Measurements from ENCODE around the gene RHBDD1.

The RHBDD1 gene

DNA sequence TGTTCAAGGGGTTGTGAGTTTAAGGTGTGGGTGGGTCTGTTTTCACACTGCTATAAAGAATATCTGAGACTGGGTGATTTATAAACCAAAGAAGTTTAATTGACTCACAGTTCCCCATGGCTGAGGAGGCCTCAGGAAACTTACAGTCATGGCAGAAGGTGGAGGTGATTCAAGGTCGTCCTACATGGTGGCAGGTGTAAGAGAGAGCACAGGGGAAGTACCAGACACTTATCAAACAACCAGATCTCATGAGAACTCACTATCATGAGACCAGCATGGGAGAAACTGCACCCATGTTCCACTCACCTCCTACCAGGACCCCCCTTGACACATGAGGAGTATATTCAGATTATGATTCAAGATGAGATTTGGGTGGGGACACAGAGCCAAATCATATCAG lies 38.0 kb downstream of the RHBDD1 start:
- Histone ChIP-seq H3K23ac (ENCODE audit: low read length) (no peak overlapping the region), H2AK5ac (ENCODE audit: low read length) (no peak overlapping the region), H3K18ac (ENCODE audit: low read length) (no peak overlapping the region), H3K36me3 (ENCODE audit: control insufficient read depth in 1 of 2, insufficient read depth in 2 of 2, low read length in 2 of 2) (peaks cover 0 to 2% of the 10 kb centered on the region in 2 experiments), H2AFZ (ENCODE audit: insufficient read depth, low read length, poor library complexity) (no peak overlapping the region), H3K4ac (ENCODE audit: low read depth, low read length) (no peak overlapping the region), H4K12ac (ENCODE audit: low read depth, low read length) (no peak overlapping the region), H2BK5ac (ENCODE audit: low read depth, low read length, poor library complexity) (no peak overlapping the region), H3K27me3 (ENCODE audit: insufficient read depth, low read length) (no peaks in the 10 kb centered on the region), H3K9me3 (ENCODE audit: insufficient read depth, low read depth, low read length) (no peaks in the 10 kb centered on the region), H4K91ac (ENCODE audit: low read depth, low read length) (no peak overlapping the region), H2BK12ac (ENCODE audit: low read length) (no peak overlapping the region), H4K8ac (ENCODE audit: low read depth, low read length) (no peak overlapping the region), H3K4me3 (ENCODE audit: low read depth, low read length) (no peak overlapping the region), H3K4me2 (ENCODE audit: low read length) (no peak overlapping the region), H3K27ac (ENCODE audit: low read depth, low read length) (no peak overlapping the region), H3K79me1 (ENCODE audit: low read length) (no peaks in the 10 kb centered on the region), H3K14ac (ENCODE audit: low read length) (no peak overlapping the region), H2BK120ac (ENCODE audit: insufficient read depth, low read length, poor library complexity) (no peak overlapping the region), H3K4me1 (ENCODE audit: control insufficient read depth in 1 of 2, insufficient read depth in 2 of 2, low read length in 2 of 2) (no peaks in the 10 kb centered on the region), H3K79me2 (ENCODE audit: control insufficient read depth, insufficient read depth, low read length, poor library complexity) (no peaks in the 10 kb centered on the region), H3K9ac (ENCODE audit: low read length) (no peak overlapping the region)
- DNase-seq, result no peak
- WGBS (ENCODE audit: extremely low coverage, insufficient coverage, insufficient read length), result no CpG with 5 or more reads among the region's 1 CpG

DNA sequence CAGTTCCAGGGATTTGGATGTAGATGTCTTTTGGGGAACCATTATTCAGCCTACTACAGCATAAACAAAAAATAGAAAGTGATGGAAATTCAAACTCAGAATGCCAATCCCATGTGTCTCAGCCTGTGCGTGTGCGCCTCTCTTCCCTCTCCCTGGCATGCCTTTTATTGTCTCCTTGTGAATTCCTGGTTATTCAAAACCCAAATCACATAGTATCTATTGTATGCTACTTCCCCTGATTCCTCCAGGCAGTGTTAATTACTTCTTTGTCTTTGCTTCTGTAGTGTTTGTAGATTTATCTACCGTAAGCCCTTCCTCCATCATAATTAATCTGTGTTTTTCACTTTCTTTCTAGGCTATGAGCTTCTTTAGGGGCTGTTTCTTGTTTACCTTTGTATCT lies 38.9 kb downstream of the RHBDD1 start:
- Histone ChIP-seq H3K4me2 (ENCODE audit: low read length) (no peak overlapping the region), H3K79me1 (ENCODE audit: low read length) (no peaks in the 10 kb centered on the region), H3K79me2 (ENCODE audit: control insufficient read depth, insufficient read depth, low read length, poor library complexity) (no peaks in the 10 kb centered on the region), H3K18ac (ENCODE audit: low read length) (no peak overlapping the region), H2AK5ac (ENCODE audit: low read length) (no peak overlapping the region), H3K9ac (ENCODE audit: low read length) (no peak overlapping the region), H2BK120ac (ENCODE audit: insufficient read depth, low read length, poor library complexity) (no peak overlapping the region), H3K27ac (ENCODE audit: low read depth, low read length) (no peak overlapping the region), H2AFZ (ENCODE audit: insufficient read depth, low read length, poor library complexity) (no peak overlapping the region), H2BK5ac (ENCODE audit: low read depth, low read length, poor library complexity) (no peak overlapping the region), H3K4me1 (ENCODE audit: control insufficient read depth in 1 of 2, insufficient read depth in 2 of 2, low read length in 2 of 2) (no peaks in the 10 kb centered on the region), H4K91ac (ENCODE audit: low read depth, low read length) (no peak overlapping the region), H3K36me3 (ENCODE audit: control insufficient read depth in 1 of 2, insufficient read depth in 2 of 2, low read length in 2 of 2) (peaks cover 0 to 2% of the 10 kb centered on the region in 2 experiments), H3K27me3 (ENCODE audit: insufficient read depth, low read length) (no peaks in the 10 kb centered on the region), H3K4ac (ENCODE audit: low read depth, low read length) (no peak overlapping the region), H2BK12ac (ENCODE audit: low read length) (no peak overlapping the region), H3K14ac (ENCODE audit: low read length) (no peak overlapping the region), H3K9me3 (ENCODE audit: insufficient read depth, low read depth, low read length) (no peaks in the 10 kb centered on the region), H4K12ac (ENCODE audit: low read depth, low read length) (no peak overlapping the region), H4K8ac (ENCODE audit: low read depth, low read length) (no peak overlapping the region), H3K23ac (ENCODE audit: low read length) (no peak overlapping the region), H3K4me3 (ENCODE audit: low read depth, low read length) (no peak overlapping the region)
- WGBS (ENCODE audit: extremely low coverage, insufficient coverage, insufficient read length), result no CpG with 5 or more reads among the region's 3 CpGs
- DNase-seq, result no peak

DNA sequence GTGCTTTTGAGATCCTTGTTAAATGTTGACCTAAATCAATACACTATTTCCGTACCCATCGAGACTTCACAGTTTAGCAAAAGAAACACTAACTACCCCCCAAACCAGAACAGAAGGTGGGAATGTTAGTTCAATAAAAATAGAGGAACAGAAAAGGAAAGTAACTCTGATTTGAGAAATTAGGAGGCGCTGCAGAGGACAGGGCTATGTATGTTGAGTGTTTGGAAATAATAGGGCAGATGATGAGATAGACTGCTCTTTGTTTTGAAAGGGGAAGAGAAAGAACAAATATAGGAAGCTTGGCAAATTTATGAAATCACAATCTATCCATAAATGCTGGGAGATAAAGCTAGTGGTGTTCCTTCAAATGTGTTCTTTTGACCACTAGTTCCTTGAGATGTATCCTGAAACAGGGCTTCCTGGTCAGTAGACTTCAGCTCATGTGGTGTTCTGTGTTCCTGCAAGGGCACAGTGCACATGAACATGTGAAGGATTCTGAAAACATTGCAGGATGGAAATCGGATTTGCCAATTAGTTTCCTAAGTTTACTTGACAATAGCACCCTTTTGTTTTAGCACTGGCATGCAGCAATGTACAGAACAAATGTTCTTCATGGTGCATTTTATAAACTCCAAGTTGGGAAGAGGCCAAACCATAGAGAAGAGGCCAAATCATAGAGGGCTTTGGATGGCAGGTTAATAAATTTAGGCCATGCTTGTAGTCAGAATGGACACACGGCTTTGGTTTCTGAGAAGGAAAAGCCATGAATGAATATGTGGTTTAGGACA lies 39.8 kb downstream of the RHBDD1 start:
- Histone ChIP-seq H4K12ac (ENCODE audit: low read depth, low read length) (no peak overlapping the region), H3K27me3 (ENCODE audit: insufficient read depth, low read length) (no peaks in the 10 kb centered on the region), H3K4ac (ENCODE audit: low read depth, low read length) (no peak overlapping the region), H3K36me3 (ENCODE audit: control insufficient read depth in 1 of 2, insufficient read depth in 2 of 2, low read length in 2 of 2) (peaks cover 0 to 2% of the 10 kb centered on the region in 2 experiments), H4K91ac (ENCODE audit: low read depth, low read length) (no peak overlapping the region), H3K4me1 (ENCODE audit: control insufficient read depth in 1 of 2, insufficient read depth in 2 of 2, low read length in 2 of 2) (no peaks in the 10 kb centered on the region), H3K9ac (ENCODE audit: low read length) (no peak overlapping the region), H2BK5ac (ENCODE audit: low read depth, low read length, poor library complexity) (no peak overlapping the region), H3K4me2 (ENCODE audit: low read length) (no peak overlapping the region), H3K9me3 (ENCODE audit: insufficient read depth, low read depth, low read length) (no peaks in the 10 kb centered on the region), H3K27ac (ENCODE audit: low read depth, low read length) (no peak overlapping the region), H3K79me1 (ENCODE audit: low read length) (no peaks in the 10 kb centered on the region), H2BK12ac (ENCODE audit: low read length) (no peak overlapping the region), H3K4me3 (ENCODE audit: low read depth, low read length) (no peak overlapping the region), H3K14ac (ENCODE audit: low read length) (no peak overlapping the region), H3K18ac (ENCODE audit: low read length) (no peak overlapping the region), H4K8ac (ENCODE audit: low read depth, low read length) (no peak overlapping the region), H2BK120ac (ENCODE audit: insufficient read depth, low read length, poor library complexity) (no peak overlapping the region), H3K23ac (ENCODE audit: low read length) (no peak overlapping the region), H3K79me2 (ENCODE audit: control insufficient read depth, insufficient read depth, low read length, poor library complexity) (no peaks in the 10 kb centered on the region), H2AFZ (ENCODE audit: insufficient read depth, low read length, poor library complexity) (no peak overlapping the region), H2AK5ac (ENCODE audit: low read length) (no peak overlapping the region)
- no peak for DNase-seq
- WGBS (ENCODE audit: extremely low coverage, insufficient coverage, insufficient read length), result no CpG with 5 or more reads among the region's 5 CpGs

DNA sequence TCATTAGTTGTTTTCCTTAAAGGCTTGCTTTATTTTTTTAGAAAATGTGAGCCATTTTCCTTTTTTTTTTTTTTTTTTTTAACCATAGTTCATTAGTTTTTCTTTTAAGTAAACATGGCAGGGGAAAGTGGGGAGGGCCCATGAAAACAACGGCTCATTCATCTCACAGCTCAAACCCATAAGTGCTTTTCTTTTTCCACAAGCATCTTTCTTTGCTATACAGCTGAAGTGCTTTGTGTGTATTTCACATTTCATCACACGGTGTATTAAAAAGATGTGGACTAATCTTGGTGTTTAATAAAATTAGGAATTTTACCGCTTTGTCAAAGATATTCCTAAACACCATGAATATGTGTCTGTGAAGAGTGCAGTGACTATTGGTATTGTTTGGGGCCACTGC lies 41.6 kb downstream of the RHBDD1 start:
- Histone ChIP-seq H4K8ac (ENCODE audit: low read depth, low read length) (no peak overlapping the region), H3K79me1 (ENCODE audit: low read length) (no peaks in the 10 kb centered on the region), H3K18ac (ENCODE audit: low read length) (no peak overlapping the region), H3K27me3 (ENCODE audit: insufficient read depth, low read length) (no peaks in the 10 kb centered on the region), H3K4ac (ENCODE audit: low read depth, low read length) (no peak overlapping the region), H3K23ac (ENCODE audit: low read length) (no peak overlapping the region), H3K4me2 (ENCODE audit: low read length) (no peak overlapping the region), H3K79me2 (ENCODE audit: control insufficient read depth, insufficient read depth, low read length, poor library complexity) (no peaks in the 10 kb centered on the region), H2BK5ac (ENCODE audit: low read depth, low read length, poor library complexity) (no peak overlapping the region), H2AFZ (ENCODE audit: insufficient read depth, low read length, poor library complexity) (no peak overlapping the region), H4K91ac (ENCODE audit: low read depth, low read length) (no peak overlapping the region), H3K9me3 (ENCODE audit: insufficient read depth, low read depth, low read length) (no peaks in the 10 kb centered on the region), H3K9ac (ENCODE audit: low read length) (no peak overlapping the region), H3K27ac (ENCODE audit: low read depth, low read length) (no peak overlapping the region), H4K12ac (ENCODE audit: low read depth, low read length) (no peak overlapping the region), H3K4me1 (ENCODE audit: control insufficient read depth in 1 of 2, insufficient read depth in 2 of 2, low read length in 2 of 2) (no peaks in the 10 kb centered on the region), H3K4me3 (ENCODE audit: low read depth, low read length) (no peak overlapping the region), H3K14ac (ENCODE audit: low read length) (no peak overlapping the region), H2BK12ac (ENCODE audit: low read length) (no peak overlapping the region), H2BK120ac (ENCODE audit: insufficient read depth, low read length, poor library complexity) (no peak overlapping the region), H2AK5ac (ENCODE audit: low read length) (no peak overlapping the region), H3K36me3 (ENCODE audit: control insufficient read depth in 1 of 2, insufficient read depth in 2 of 2, low read length in 2 of 2) (peaks cover 2% of the 10 kb centered on the region in 2 experiments)
- WGBS (ENCODE audit: extremely low coverage, insufficient coverage, insufficient read length), result no CpG with 5 or more reads among the region's 3 CpGs
- no peak for DNase-seq
